Measurements from ENCODE around the gene FRMD5.

DNA sequence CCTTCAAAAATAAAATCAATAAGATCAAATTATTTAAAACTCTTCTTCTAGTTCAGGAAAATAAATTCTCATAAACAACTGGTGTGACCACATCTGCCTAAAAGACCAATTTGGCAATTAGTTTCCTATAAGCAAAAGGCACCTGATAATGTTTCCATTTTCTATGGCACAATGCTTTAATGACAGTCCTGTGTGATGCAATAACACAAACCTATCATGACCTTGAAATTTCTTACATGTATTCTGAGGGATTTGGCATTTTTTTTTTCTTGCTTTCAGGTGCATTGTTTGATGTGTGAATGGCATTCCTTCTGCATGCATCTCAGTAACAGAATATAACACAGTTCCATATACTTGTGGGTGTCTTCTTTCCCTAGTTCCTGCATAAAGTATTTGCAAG lies 32.5 kb upstream of the FRMD5 start:
- TF ChIP-seq, protein P1, sequence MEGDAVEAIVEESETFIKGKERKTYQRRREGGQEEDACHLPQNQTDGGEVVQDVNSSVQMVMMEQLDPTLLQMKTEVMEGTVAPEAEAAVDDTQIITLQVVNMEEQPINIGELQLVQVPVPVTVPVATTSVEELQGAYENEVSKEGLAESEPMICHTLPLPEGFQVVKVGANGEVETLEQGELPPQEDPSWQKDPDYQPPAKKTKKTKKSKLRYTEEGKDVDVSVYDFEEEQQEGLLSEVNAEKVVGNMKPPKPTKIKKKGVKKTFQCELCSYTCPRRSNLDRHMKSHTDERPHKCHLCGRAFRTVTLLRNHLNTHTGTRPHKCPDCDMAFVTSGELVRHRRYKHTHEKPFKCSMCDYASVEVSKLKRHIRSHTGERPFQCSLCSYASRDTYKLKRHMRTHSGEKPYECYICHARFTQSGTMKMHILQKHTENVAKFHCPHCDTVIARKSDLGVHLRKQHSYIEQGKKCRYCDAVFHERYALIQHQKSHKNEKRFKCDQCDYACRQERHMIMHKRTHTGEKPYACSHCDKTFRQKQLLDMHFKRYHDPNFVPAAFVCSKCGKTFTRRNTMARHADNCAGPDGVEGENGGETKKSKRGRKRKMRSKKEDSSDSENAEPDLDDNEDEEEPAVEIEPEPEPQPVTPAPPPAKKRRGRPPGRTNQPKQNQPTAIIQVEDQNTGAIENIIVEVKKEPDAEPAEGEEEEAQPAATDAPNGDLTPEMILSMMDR (IDR thresholded peaks at IDR 0.05) = no peak
- TF ChIP-seq POLR2AphosphoS5 (IDR thresholded peaks at IDR 0.05) (no peak), POLR2A (IDR thresholded peaks at IDR 0.05) (no peak), EP300 (IDR thresholded peaks at IDR 0.05; ENCODE audit: low read depth) (no peak)
